Hepatocyte (in vitro differentiated cells): ENCODE data around the gene THAP3.

ENCODE experiments used
- EZH2 ChIP-seq: fragments of 200-600 bp; sonication (generic); IDR thresholded peaks from 2 replicates; pipeline ENCODE4 v1.6.1; 2016; ENCODE audit warnings: antibody characterized with exemption, mild to moderate bottlenecking, borderline replicate concordance
- EZH2phosphoT487 ChIP-seq: fragments of 200-600 bp; sonication (generic); IDR thresholded peaks from one replicate; pipeline ENCODE4 v1.6.1; 2018; ENCODE audit warnings: antibody characterized with exemption, mild to moderate bottlenecking, low read depth, moderate library complexity; ENCODE audit not compliant: unreplicated experiment, severe bottlenecking
- TF ChIP-seq, protein P1 (sequence below): fragments of 200-600 bp; sonication (generic); IDR thresholded peaks from 2 replicates; pipeline ENCODE4 v1.5.1; 2016; ENCODE audit warnings: antibody characterized with exemption, mild to moderate bottlenecking; ENCODE audit not compliant: poor library complexity

DNA sequence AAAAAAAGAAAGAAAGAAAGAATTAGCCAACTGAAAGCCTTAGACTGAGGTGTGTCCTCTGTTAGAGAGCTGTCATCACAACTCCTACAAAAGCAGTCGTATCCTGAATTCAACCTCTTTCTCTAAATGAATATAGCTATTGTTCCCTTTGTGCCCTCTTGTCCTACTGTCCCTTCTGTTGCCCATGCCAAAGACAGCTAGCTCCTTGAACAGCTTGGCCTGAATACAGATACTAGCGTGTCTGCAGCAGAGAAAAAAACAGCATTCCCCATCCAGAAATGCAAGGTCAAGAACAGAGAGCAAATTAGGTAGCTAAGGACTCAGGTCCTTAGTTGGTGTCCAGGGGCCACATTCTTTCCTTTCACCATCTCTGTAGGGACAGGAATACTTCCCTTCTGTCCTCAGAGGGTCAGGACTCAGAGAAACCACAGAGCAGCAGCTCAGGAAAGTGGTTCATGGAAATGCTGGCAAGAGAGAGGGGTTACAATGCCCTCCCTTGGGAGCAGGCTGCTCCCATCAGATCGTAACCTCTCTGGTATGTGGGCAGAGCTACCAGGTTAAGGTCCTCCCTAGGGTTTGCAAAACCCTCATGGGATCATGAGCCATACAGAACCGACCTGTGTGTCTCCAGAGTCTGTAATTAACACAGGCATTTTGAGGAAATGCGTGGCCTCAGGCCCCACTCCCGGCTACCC lies 46.7 kb upstream of the THAP3 start:
- TF ChIP-seq EZH2phosphoT487 (no peak), EZH2 (no peak)
- TF ChIP-seq, protein P1, sequence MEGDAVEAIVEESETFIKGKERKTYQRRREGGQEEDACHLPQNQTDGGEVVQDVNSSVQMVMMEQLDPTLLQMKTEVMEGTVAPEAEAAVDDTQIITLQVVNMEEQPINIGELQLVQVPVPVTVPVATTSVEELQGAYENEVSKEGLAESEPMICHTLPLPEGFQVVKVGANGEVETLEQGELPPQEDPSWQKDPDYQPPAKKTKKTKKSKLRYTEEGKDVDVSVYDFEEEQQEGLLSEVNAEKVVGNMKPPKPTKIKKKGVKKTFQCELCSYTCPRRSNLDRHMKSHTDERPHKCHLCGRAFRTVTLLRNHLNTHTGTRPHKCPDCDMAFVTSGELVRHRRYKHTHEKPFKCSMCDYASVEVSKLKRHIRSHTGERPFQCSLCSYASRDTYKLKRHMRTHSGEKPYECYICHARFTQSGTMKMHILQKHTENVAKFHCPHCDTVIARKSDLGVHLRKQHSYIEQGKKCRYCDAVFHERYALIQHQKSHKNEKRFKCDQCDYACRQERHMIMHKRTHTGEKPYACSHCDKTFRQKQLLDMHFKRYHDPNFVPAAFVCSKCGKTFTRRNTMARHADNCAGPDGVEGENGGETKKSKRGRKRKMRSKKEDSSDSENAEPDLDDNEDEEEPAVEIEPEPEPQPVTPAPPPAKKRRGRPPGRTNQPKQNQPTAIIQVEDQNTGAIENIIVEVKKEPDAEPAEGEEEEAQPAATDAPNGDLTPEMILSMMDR: no peak
